H9 (cell line): Measurements from ENCODE around the gene POP4. TPM values are rescaled to one million over a fixed set of nuclear protein-coding genes. Genes with fewer than 3 reads are reported as not detected.

Source experiments
- DNase-seq: peaks from one replicate; pipeline ENCODE4 v3.0.0-alpha.2; 2017
- H2AFZ ChIP-seq: one replicate; pipeline ENCODE4 v1.6.1; 2013; ENCODE audit warnings: mild to moderate bottlenecking, low read length, control low read depth, moderate library complexity
- H2AK5ac ChIP-seq: 2 replicates; pipeline ENCODE4 v1.6.1; 2013; ENCODE audit warnings: low read length, control low read depth, mixed read lengths; ENCODE audit not compliant: insufficient read length
- H2BK120ac ChIP-seq: one replicate; pipeline ENCODE4 v1.6.1; 2013; ENCODE audit warnings: low read depth, mild to moderate bottlenecking, low read length, control low read depth, inconsistent platforms; ENCODE audit not compliant: poor library complexity, severe bottlenecking
- H2BK12ac ChIP-seq: 2 replicates; pipeline ENCODE4 v1.6.1; 2013; ENCODE audit warnings: low read length, control low read depth, mixed read lengths, low read depth; ENCODE audit not compliant: insufficient read length
- H2BK15ac ChIP-seq: 2 replicates; pipeline ENCODE4 v1.6.1; 2013; ENCODE audit warnings: low read depth, low read length, control low read depth
- H2BK20ac ChIP-seq: one replicate; pipeline ENCODE4 v1.6.1; 2013; ENCODE audit warnings: low read depth, mild to moderate bottlenecking, low read length, control low read depth, inconsistent platforms; ENCODE audit not compliant: poor library complexity, severe bottlenecking
- H2BK5ac ChIP-seq: 2 replicates; pipeline ENCODE4 v1.6.1; 2013; ENCODE audit warnings: low read length, control low read depth, mixed read lengths; ENCODE audit not compliant: insufficient read length
- H3K14ac ChIP-seq: 2 replicates; pipeline ENCODE4 v1.6.1; 2013; ENCODE audit warnings: low read length, control low read depth; ENCODE audit not compliant: insufficient read depth
- H3K18ac ChIP-seq: 2 replicates; pipeline ENCODE4 v1.6.1; 2013; ENCODE audit warnings: low read depth, mild to moderate bottlenecking, mixed read lengths, low read length, control low read depth; ENCODE audit not compliant: insufficient read length
- H3K23ac ChIP-seq: 2 replicates; pipeline ENCODE4 v1.6.1; 2013; ENCODE audit warnings: low read length, control low read depth, mixed read lengths, low read depth; ENCODE audit not compliant: insufficient read length
- H3K23me2 ChIP-seq: 2 replicates; pipeline ENCODE4 v1.6.1; 2013; ENCODE audit warnings: low read depth, mild to moderate bottlenecking, mixed read lengths, low read length, control low read depth; ENCODE audit not compliant: insufficient read length, poor library complexity, severe bottlenecking
- H3K27ac ChIP-seq: 2 replicates; pipeline ENCODE4 v1.5.1; 2013; ENCODE audit warnings: low read length, control low read depth, mixed read lengths, low read depth; ENCODE audit not compliant: insufficient read length
- H3K27me3 ChIP-seq: 2 replicates; pipeline ENCODE4 v1.6.1; 2013; ENCODE audit warnings: low read length, control low read depth, inconsistent platforms; ENCODE audit not compliant: insufficient read depth
- H3K4ac ChIP-seq: 2 replicates; pipeline ENCODE4 v1.6.1; 2013; ENCODE audit warnings: low read depth, mild to moderate bottlenecking, control low read depth, inconsistent platforms, low read length, moderate library complexity
- H3K4me1 ChIP-seq: 2 replicates; pipeline ENCODE4 v1.6.1; 2013; ENCODE audit warnings: low read length, control low read depth, inconsistent platforms; ENCODE audit not compliant: insufficient read depth
- H3K4me2 ChIP-seq: 2 replicates; pipeline ENCODE4 v1.6.1; 2013; ENCODE audit warnings: low read length, control low read depth, mixed read lengths; ENCODE audit not compliant: insufficient read length, insufficient read depth
- H3K56ac ChIP-seq: 2 replicates; pipeline ENCODE4 v1.6.1; 2013; ENCODE audit warnings: low read depth, mild to moderate bottlenecking, mixed read lengths, low read length, control low read depth; ENCODE audit not compliant: insufficient read length
- H3K79me1 ChIP-seq: 2 replicates; pipeline ENCODE4 v1.6.1; 2013; ENCODE audit warnings: low read depth, mild to moderate bottlenecking, moderate library complexity, low read length, control low read depth, inconsistent platforms; ENCODE audit not compliant: insufficient read depth, poor library complexity, severe bottlenecking
- H3K79me2 ChIP-seq: 2 replicates; pipeline ENCODE4 v1.6.1; 2013; ENCODE audit warnings: low read length, control low read depth, inconsistent platforms; ENCODE audit not compliant: insufficient read depth
- H3K9ac ChIP-seq: 2 replicates; pipeline ENCODE4 v1.6.1; 2013; ENCODE audit warnings: low read length, control low read depth, mixed read lengths; ENCODE audit not compliant: insufficient read length; ENCODE audit errors: extremely low read depth
- H3K9me3 ChIP-seq: one replicate; pipeline ENCODE4 v1.6.1; 2013; ENCODE audit warnings: low read depth, low read length, inconsistent platforms; ENCODE audit not compliant: control insufficient read depth
- H3T11ph ChIP-seq: one replicate; pipeline ENCODE4 v1.6.1; 2013; ENCODE audit warnings: mild to moderate bottlenecking, low read length, control low read depth, inconsistent platforms
- H4K20me1 ChIP-seq: one replicate; pipeline ENCODE4 v1.6.1; 2013; ENCODE audit not compliant: control insufficient read depth, insufficient read length, insufficient read depth
- H4K5ac ChIP-seq: 2 replicates; pipeline ENCODE4 v1.6.1; 2013; ENCODE audit warnings: low read depth, mild to moderate bottlenecking, mixed read lengths, low read length, control low read depth; ENCODE audit not compliant: insufficient read length
- H4K8ac ChIP-seq: replicated peaks from 2 replicates; pipeline ENCODE4 v1.6.1; 2013; ENCODE audit warnings: low read length, control low read depth, mixed read lengths, low read depth; ENCODE audit not compliant: insufficient read length
- H4K91ac ChIP-seq: 2 replicates; pipeline ENCODE4 v1.6.1; 2013; ENCODE audit warnings: low read depth, mild to moderate bottlenecking, moderate library complexity, mixed read lengths, low read length, control low read depth; ENCODE audit not compliant: insufficient read length
- H3K27ac Mint-ChIP-seq, 3 experiments: 2 replicates in 2 of 3; 3 replicates in 1 of 3; pipeline ENCODE4 v1.8.0; 2020 to 2021; ENCODE audit warnings: mixed read lengths in 3 of 3, mild to moderate bottlenecking in 1 of 3, moderate library complexity in 1 of 3
- H3K27me3 Mint-ChIP-seq: 2 replicates; pipeline ENCODE4 v1.8.0; 2021; ENCODE audit warnings: low read depth, mild to moderate bottlenecking, moderate library complexity, mixed read lengths
- H3K36me3 Mint-ChIP-seq, 3 experiments: 2 replicates in 2 of 3; 3 replicates in 1 of 3; pipeline ENCODE4 v1.8.0; 2020 to 2021; ENCODE audit warnings: low read depth in 3 of 3, mixed read lengths in 3 of 3; ENCODE audit not compliant: insufficient read depth in 1 of 3
- H3K4me1 Mint-ChIP-seq, 2 experiments: 2 replicates each; pipeline ENCODE4 v1.8.0; 2020; ENCODE audit warnings: mixed read lengths in 2 of 2
- H3K4me3 Mint-ChIP-seq, 2 experiments: 2 replicates in 1 of 2; 3 replicates in 1 of 2; pipeline ENCODE4 v1.8.0; 2020 to 2021; ENCODE audit warnings: mild to moderate bottlenecking in 2 of 2, mixed read lengths in 2 of 2, moderate library complexity in 1 of 2
- H3K9me3 Mint-ChIP-seq, 2 experiments: 2 replicates in 1 of 2; 3 replicates in 1 of 2; pipeline ENCODE4 v1.8.0; 2020; ENCODE audit warnings: mild to moderate bottlenecking in 2 of 2, mixed read lengths in 2 of 2, moderate library complexity in 1 of 2
- WGBS: extraction: QIAGEN DNeasy Blood & Tissue Kit; methylation state at CpG from one replicate; pipeline ENCODE4 v1.1.7; 2013; ENCODE audit warnings: missing lambda C conversion rate, low lambda C conversion rate, mixed read lengths; ENCODE audit not compliant: insufficient read length; ENCODE audit errors: extremely low coverage; 5-methylcytosine and 5-hydroxymethylcytosine counted together
- total RNA-seq: library from RNA; stranded (reverse); gene quantifications from 2 replicates; pipeline ENCODE4 v1.2.1, GENCODE V29; 2021
- TF ChIP-seq, protein P1 (sequence below): fragments of 200-600 bp; sonication (generic); conservative IDR thresholded peaks from 3 replicates; pipeline ENCODE4 v1.8.0; 2021; ENCODE audit warnings: antibody characterized with exemption, mild to moderate bottlenecking

Gene POP4
- total RNA-seq, 1 experiment from 2014 or later, result 51.4 TPM

DNA sequence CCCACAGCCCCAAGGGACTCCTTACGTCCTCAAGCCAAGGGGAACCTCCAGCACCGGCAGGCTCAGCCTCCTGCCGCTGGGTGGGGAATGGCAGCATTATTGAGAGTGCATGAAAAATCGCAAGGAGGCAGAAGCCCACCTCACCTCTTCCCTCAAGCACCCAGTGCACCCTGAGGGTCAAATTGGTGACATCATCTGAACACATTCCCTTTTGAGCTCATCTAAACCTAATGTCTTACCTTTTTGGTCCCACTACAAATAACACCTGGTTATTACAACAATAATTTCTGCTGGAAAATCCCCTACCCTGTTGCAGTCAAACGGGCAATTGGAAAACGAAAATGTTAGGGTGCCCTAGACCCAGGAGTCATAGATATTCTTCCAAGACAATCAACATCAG lies 12.2 kb upstream of the POP4 start:
- H3K4ac ChIP-seq, result no peak overlapping the region
- H3K27me3 Mint-ChIP-seq, result peaks cover 94% of the 10 kb centered on the region
- no peak overlapping the region for H3K14ac ChIP-seq
- H3K4me2 ChIP-seq, result no peak overlapping the region
- H3K27me3 ChIP-seq, result no peaks in the 10 kb centered on the region
- no peak overlapping the region for H3K4me3 Mint-ChIP-seq
- DNase-seq, result no peak
- no peak overlapping the region for H2BK120ac ChIP-seq
- H3K79me2 ChIP-seq, result no peaks in the 10 kb centered on the region
- peaks cover 24 to 25% of the 10 kb centered on the region in 2 experiments for H3K4me1 Mint-ChIP-seq
- no peak overlapping the region for H4K91ac ChIP-seq
- no peak overlapping the region for H3K18ac ChIP-seq
- H3T11ph ChIP-seq, result no peak overlapping the region
- no peaks in the 10 kb centered on the region for H3K9me3 ChIP-seq
- H3K79me1 ChIP-seq, result no peaks in the 10 kb centered on the region
- no peaks in the 10 kb centered on the region for H4K20me1 ChIP-seq
- no peak overlapping the region for H3K56ac ChIP-seq
- H3K4me1 ChIP-seq, result peaks cover 3% of the 10 kb centered on the region; the same call in 1 of the 2 replicates
- H3K36me3 Mint-ChIP-seq, result no peaks in the 10 kb centered on the region; a peak in 1 of 7 replicates
- no peak overlapping the region for H3K9ac ChIP-seq
- no CpG with 5 or more reads among the region's 6 CpGs for WGBS
- no peaks in the 10 kb centered on the region for H3K23me2 ChIP-seq
- H3K23ac ChIP-seq, result no peak overlapping the region
- no peak overlapping the region for H2AK5ac ChIP-seq
- TF ChIP-seq, protein P1, sequence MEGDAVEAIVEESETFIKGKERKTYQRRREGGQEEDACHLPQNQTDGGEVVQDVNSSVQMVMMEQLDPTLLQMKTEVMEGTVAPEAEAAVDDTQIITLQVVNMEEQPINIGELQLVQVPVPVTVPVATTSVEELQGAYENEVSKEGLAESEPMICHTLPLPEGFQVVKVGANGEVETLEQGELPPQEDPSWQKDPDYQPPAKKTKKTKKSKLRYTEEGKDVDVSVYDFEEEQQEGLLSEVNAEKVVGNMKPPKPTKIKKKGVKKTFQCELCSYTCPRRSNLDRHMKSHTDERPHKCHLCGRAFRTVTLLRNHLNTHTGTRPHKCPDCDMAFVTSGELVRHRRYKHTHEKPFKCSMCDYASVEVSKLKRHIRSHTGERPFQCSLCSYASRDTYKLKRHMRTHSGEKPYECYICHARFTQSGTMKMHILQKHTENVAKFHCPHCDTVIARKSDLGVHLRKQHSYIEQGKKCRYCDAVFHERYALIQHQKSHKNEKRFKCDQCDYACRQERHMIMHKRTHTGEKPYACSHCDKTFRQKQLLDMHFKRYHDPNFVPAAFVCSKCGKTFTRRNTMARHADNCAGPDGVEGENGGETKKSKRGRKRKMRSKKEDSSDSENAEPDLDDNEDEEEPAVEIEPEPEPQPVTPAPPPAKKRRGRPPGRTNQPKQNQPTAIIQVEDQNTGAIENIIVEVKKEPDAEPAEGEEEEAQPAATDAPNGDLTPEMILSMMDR, result no peak
- no peak overlapping the region for H3K27ac ChIP-seq
- no peak overlapping the region for H2BK5ac ChIP-seq
- no peak overlapping the region for H3K27ac Mint-ChIP-seq
- H4K5ac ChIP-seq, result no peak overlapping the region
- H2BK12ac ChIP-seq, result no peak overlapping the region
- H4K8ac ChIP-seq, result no peak overlapping the region
- peaks cover 0 to 4% of the 10 kb centered on the region in 2 experiments; a peak in 3 of 5 replicates for H3K9me3 Mint-ChIP-seq
- H2BK20ac ChIP-seq, result no peak overlapping the region
- H2AFZ ChIP-seq, result no peak overlapping the region
- no peak overlapping the region for H2BK15ac ChIP-seq
